HEK293 (cell line): Measurements from ENCODE around the gene HINT2.

ENCODE experiments used
- CTCF ChIA-PET: fragments of 350-600 bp; formaldehyde crosslinking; extraction: SDS; loops from one replicate; lab custom pipeline; 2021; ENCODE audit warnings: antibody characterized with exemption; lab: Yijun Ruan, JAX
- POLR2A ChIA-PET: fragments of 300-600 bp; formaldehyde crosslinking; extraction: SDS; loops from one replicate; lab custom pipeline; 2020; ENCODE audit warnings: antibody characterized with exemption, inconsistent platforms; lab: Yijun Ruan, JAX
- H3K27ac ChIP-seq: fragments of 200-500 bp; sonication (Bioruptor generic); 2 replicates; pipeline ENCODE4 v1.5.1; 2014; ENCODE audit warnings: low read depth, low read length, control low read depth, inconsistent platforms; ENCODE audit errors: extremely low read depth
- H3K36me3 ChIP-seq, 2 experiments: fragments of 200-500 bp in 1 of 2; sonication (Bioruptor generic) in 1 of 2; 1 replicate in 1 of 2; 2 replicates in 1 of 2; pipeline ENCODE4 v1.5.1; 2014 to 2017; ENCODE audit warnings: inconsistent platforms in 2 of 2, low read length in 2 of 2; ENCODE audit not compliant: control insufficient read depth in 2 of 2, insufficient read depth in 1 of 2
- H3K4me1 ChIP-seq: fragments of 200-500 bp; sonication (Bioruptor generic); 2 replicates; pipeline ENCODE4 v1.5.1; 2014; ENCODE audit warnings: mild to moderate bottlenecking, low read length, inconsistent platforms; ENCODE audit not compliant: control insufficient read depth, insufficient read depth
- H3K4me3 ChIP-seq: 2 replicates; pipeline ENCODE4 v1.5.1; 2011; ENCODE audit warnings: low read depth, mild to moderate bottlenecking, control low read depth, low read length, moderate library complexity
- H3K9me3 ChIP-seq: fragments of 200-500 bp; sonication (Bioruptor generic); 2 replicates; pipeline ENCODE4 v1.5.1; 2014; ENCODE audit warnings: low read depth, low read length, inconsistent platforms; ENCODE audit not compliant: control insufficient read depth, insufficient read depth
- BCL11A ChIP-seq: fragments of 450-650 bp; formaldehyde crosslinking; IDR thresholded peaks from 2 replicates; pipeline ENCODE4 v1.5.1; 2016; ENCODE audit warnings: low read depth, missing biosample characterization, missing genetic modification characterization
- FEZF1 ChIP-seq: fragments of 450-650 bp; formaldehyde crosslinking; IDR thresholded peaks from 2 replicates; pipeline ENCODE4 v1.5.1; 2016; ENCODE audit warnings: missing biosample characterization, missing genetic modification characterization
- HOXD13 ChIP-seq: sonication (generic); formaldehyde crosslinking; IDR thresholded peaks from 2 replicates; pipeline ENCODE4 v1.8.0; 2022; ENCODE audit warnings: missing genetic modification reagents, borderline replicate concordance
- KLF1 ChIP-seq: fragments of 450-650 bp; formaldehyde crosslinking; IDR thresholded peaks from 2 replicates; pipeline ENCODE4 v1.5.1; 2016; ENCODE audit warnings: missing biosample characterization, missing genetic modification characterization
- KLF10 ChIP-seq: fragments of 450-650 bp; IDR thresholded peaks from 2 replicates; pipeline ENCODE4 v1.5.1; 2018; ENCODE audit warnings: missing biosample characterization, mild to moderate bottlenecking, missing genetic modification characterization
- KLF16 ChIP-seq: fragments of 450-650 bp; formaldehyde crosslinking; IDR thresholded peaks from 2 replicates; pipeline ENCODE4 v1.5.1; 2017; ENCODE audit warnings: missing biosample characterization, missing genetic modification characterization
- OSR2 ChIP-seq: fragments of 450-650 bp; formaldehyde crosslinking; IDR thresholded peaks from 2 replicates; pipeline ENCODE4 v1.5.1; 2016; ENCODE audit warnings: missing biosample characterization, missing genetic modification characterization
- PRDM1 ChIP-seq: fragments of 450-650 bp; formaldehyde crosslinking; IDR thresholded peaks from 2 replicates; pipeline ENCODE4; 2016; ENCODE audit warnings: missing biosample characterization, missing genetic modification characterization
- RBAK ChIP-seq: fragments of 450-650 bp; formaldehyde crosslinking; IDR thresholded peaks from 2 replicates; pipeline ENCODE4 v1.5.1; 2016; ENCODE audit warnings: missing biosample characterization, missing genetic modification characterization
- ZBTB17 ChIP-seq: fragments of 450-650 bp; formaldehyde crosslinking; IDR thresholded peaks from 2 replicates; pipeline ENCODE4 v1.5.1; 2016; ENCODE audit warnings: missing biosample characterization, missing genetic modification characterization
- ZBTB20 ChIP-seq: fragments of 450-650 bp; formaldehyde crosslinking; IDR thresholded peaks from 2 replicates; pipeline ENCODE4 v1.5.1; 2016; ENCODE audit warnings: missing biosample characterization, missing genetic modification characterization
- ZBTB7A ChIP-seq: fragments of 450-650 bp; formaldehyde crosslinking; IDR thresholded peaks from 2 replicates; pipeline ENCODE4 v1.5.1; 2016; ENCODE audit warnings: low read depth, missing biosample characterization, missing genetic modification characterization
- ZNF10 ChIP-seq: fragments of 450-650 bp; formaldehyde crosslinking; IDR thresholded peaks from 2 replicates; pipeline ENCODE4 v1.5.1; 2017; ENCODE audit warnings: missing biosample characterization, missing genetic modification characterization
- ZNF155 ChIP-seq: fragments of 450-650 bp; formaldehyde crosslinking; IDR thresholded peaks from 2 replicates; pipeline ENCODE4 v1.5.1; 2016; ENCODE audit warnings: missing biosample characterization, missing genetic modification characterization
- ZNF202 ChIP-seq: fragments of 450-650 bp; formaldehyde crosslinking; IDR thresholded peaks from 2 replicates; pipeline ENCODE4 v1.5.1; 2016; ENCODE audit warnings: missing biosample characterization, missing genetic modification characterization, borderline replicate concordance
- ZNF214 ChIP-seq: fragments of 450-650 bp; formaldehyde crosslinking; IDR thresholded peaks from 2 replicates; pipeline ENCODE4 v1.5.1; 2017; ENCODE audit warnings: missing biosample characterization, mild to moderate bottlenecking, missing genetic modification characterization, borderline replicate concordance
- ZNF248 ChIP-seq: fragments of 450-650 bp; formaldehyde crosslinking; IDR thresholded peaks from 2 replicates; pipeline ENCODE4 v1.5.1; 2017; ENCODE audit warnings: missing biosample characterization, missing genetic modification characterization
- ZNF341 ChIP-seq: fragments of 450-650 bp; formaldehyde crosslinking; IDR thresholded peaks from 2 replicates; pipeline ENCODE4; 2016; ENCODE audit warnings: low read depth, missing biosample characterization, missing genetic modification characterization
- ZNF549 ChIP-seq: fragments of 450-650 bp; IDR thresholded peaks from 2 replicates; pipeline ENCODE4 v1.5.1; 2018; ENCODE audit warnings: missing biosample characterization, missing genetic modification characterization, mild to moderate bottlenecking, inconsistent platforms, moderate library complexity
- ZNF571 ChIP-seq: fragments of 450-650 bp; formaldehyde crosslinking; IDR thresholded peaks from 2 replicates; pipeline ENCODE4 v1.5.0; 2017; ENCODE audit warnings: missing biosample characterization, missing genetic modification characterization
- ZNF624 ChIP-seq: fragments of 450-650 bp; formaldehyde crosslinking; IDR thresholded peaks from 2 replicates; pipeline ENCODE4 v1.5.1; 2017; ENCODE audit warnings: missing biosample characterization, missing genetic modification characterization
- ZNF660 ChIP-seq: fragments of 450-650 bp; IDR thresholded peaks from 2 replicates; pipeline ENCODE4 v1.5.1; 2018; ENCODE audit warnings: missing biosample characterization, mild to moderate bottlenecking, missing genetic modification characterization
- ZNF701 ChIP-seq: fragments of 450-650 bp; formaldehyde crosslinking; IDR thresholded peaks from 2 replicates; pipeline ENCODE4 v1.5.1; 2016; ENCODE audit warnings: missing biosample characterization, missing genetic modification characterization
- ZNF76 ChIP-seq: fragments of 450-650 bp; formaldehyde crosslinking; IDR thresholded peaks from 2 replicates; pipeline ENCODE4; 2016; ENCODE audit warnings: low read depth, missing biosample characterization, missing genetic modification characterization, borderline replicate concordance
- ZNF768 ChIP-seq: fragments of 450-650 bp; formaldehyde crosslinking; IDR thresholded peaks from 2 replicates; pipeline ENCODE4 v1.5.1; 2018; ENCODE audit warnings: missing biosample characterization, mild to moderate bottlenecking, missing genetic modification characterization
- ZNF792 ChIP-seq: fragments of 450-650 bp; formaldehyde crosslinking; IDR thresholded peaks from 2 replicates; pipeline ENCODE4 v1.5.1; 2016; ENCODE audit warnings: missing biosample characterization, missing genetic modification characterization
- TF ChIP-seq, protein P1 (sequence below): fragments of 450-650 bp; formaldehyde crosslinking; IDR thresholded peaks from 2 replicates; pipeline ENCODE4 v1.5.1; 2017; ENCODE audit warnings: missing biosample characterization, missing genetic modification characterization
- TF ChIP-seq, protein P2 (sequence below): fragments of 450-650 bp; formaldehyde crosslinking; IDR thresholded peaks from 2 replicates; pipeline ENCODE4 v1.5.1; 2016; ENCODE audit warnings: missing biosample characterization, missing genetic modification characterization
- TF ChIP-seq, protein P3 (sequence below): IDR thresholded peaks from 2 replicates; pipeline ENCODE4 v1.6.1; 2011; ENCODE audit warnings: mild to moderate bottlenecking, low read depth, low read length, borderline replicate concordance
- TF ChIP-seq, protein P4 (sequence below): fragments of 450-650 bp; formaldehyde crosslinking; IDR thresholded peaks from 2 replicates; pipeline ENCODE4 v1.5.1; 2016; ENCODE audit warnings: missing biosample characterization, missing genetic modification characterization
- TF ChIP-seq, protein P5 (sequence below): fragments of 450-650 bp; formaldehyde crosslinking; IDR thresholded peaks from 2 replicates; pipeline ENCODE4 v1.5.1; 2016; ENCODE audit warnings: missing biosample characterization, missing genetic modification characterization

HINT2 gene

DNA sequence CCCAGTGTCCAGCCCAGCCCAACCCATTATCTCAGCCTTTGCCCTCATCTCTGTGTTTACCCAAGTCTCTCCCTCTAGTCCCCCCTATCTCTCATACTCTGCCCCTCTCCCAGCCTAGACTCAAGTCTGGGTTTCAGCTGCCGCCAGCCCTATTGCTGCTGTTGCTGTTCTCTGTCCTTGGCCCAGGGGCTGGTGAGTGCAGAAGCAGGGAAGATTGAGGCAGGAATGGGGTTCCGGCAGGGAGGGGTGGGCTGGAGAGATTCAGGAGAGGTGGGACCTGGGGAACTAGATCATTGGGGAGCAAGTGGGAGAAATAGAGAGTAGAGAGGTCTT is 14.9 kb upstream of the HINT2 start:
- Histone ChIP-seq H3K36me3 (peaks cover 0 to 4% of the 10 kb centered on the region in 2 experiments; a peak in 1 of 3 replicates), H3K4me1 (peaks cover 4% of the 10 kb centered on the region; the same call in 1 of the 2 replicates), H3K9me3 (no peaks in the 10 kb centered on the region), H3K27ac (peak overlapping the region; percentile 34; the same call in 1 of the 2 replicates), H3K4me3 (peak overlapping the region; percentile 59)
- POLR2A ChIA-PET: no interaction called here
- CTCF ChIA-PET: interaction anchor here (0.5 to 0.7 kb wide), 3 partner anchors 16 to 1069 kb away, joined by 3 to 5 read pairs (median 3); no protein-coding TSS in a partner anchor
- TF ChIP-seq, protein P1, sequence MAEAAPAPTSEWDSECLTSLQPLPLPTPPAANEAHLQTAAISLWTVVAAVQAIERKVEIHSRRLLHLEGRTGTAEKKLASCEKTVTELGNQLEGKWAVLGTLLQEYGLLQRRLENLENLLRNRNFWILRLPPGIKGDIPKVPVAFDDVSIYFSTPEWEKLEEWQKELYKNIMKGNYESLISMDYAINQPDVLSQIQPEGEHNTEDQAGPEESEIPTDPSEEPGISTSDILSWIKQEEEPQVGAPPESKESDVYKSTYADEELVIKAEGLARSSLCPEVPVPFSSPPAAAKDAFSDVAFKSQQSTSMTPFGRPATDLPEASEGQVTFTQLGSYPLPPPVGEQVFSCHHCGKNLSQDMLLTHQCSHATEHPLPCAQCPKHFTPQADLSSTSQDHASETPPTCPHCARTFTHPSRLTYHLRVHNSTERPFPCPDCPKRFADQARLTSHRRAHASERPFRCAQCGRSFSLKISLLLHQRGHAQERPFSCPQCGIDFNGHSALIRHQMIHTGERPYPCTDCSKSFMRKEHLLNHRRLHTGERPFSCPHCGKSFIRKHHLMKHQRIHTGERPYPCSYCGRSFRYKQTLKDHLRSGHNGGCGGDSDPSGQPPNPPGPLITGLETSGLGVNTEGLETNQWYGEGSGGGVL (tag by site-specific recombination): no peak; the same call in 1 of the 2 replicates
- TF ChIP-seq BCL11A (tag by site-specific recombination): no peak
- TF ChIP-seq PRDM1 (tag by site-specific recombination): no peak
- TF ChIP-seq ZNF571 (tag by site-specific recombination): no peak
- peak; percentile 27; the same call in 1 of the 2 replicates for TF ChIP-seq ZBTB17 (tag by site-specific recombination)
- TF ChIP-seq ZNF768 (tag by site-specific recombination): no peak
- TF ChIP-seq ZNF549: no peak
- no peak for TF ChIP-seq ZNF76 (tag by site-specific recombination)
- no peak for TF ChIP-seq ZNF214 (tag by site-specific recombination)
- TF ChIP-seq, protein P2, sequence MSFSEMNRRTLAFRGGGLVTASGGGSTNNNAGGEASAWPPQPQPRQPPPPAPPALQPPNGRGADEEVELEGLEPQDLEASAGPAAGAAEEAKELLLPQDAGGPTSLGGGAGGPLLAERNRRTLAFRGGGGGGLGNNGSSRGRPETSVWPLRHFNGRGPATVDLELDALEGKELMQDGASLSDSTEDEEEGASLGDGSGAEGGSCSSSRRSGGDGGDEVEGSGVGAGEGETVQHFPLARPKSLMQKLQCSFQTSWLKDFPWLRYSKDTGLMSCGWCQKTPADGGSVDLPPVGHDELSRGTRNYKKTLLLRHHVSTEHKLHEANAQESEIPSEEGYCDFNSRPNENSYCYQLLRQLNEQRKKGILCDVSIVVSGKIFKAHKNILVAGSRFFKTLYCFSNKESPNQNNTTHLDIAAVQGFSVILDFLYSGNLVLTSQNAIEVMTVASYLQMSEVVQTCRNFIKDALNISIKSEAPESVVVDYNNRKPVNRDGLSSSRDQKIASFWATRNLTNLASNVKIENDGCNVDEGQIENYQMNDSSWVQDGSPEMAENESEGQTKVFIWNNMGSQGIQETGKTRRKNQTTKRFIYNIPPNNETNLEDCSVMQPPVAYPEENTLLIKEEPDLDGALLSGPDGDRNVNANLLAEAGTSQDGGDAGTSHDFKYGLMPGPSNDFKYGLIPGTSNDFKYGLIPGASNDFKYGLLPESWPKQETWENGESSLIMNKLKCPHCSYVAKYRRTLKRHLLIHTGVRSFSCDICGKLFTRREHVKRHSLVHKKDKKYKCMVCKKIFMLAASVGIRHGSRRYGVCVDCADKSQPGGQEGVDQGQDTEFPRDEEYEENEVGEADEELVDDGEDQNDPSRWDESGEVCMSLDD (tag by site-specific recombination): no peak
- no peak for TF ChIP-seq ZNF624 (tag by site-specific recombination)
- no peak for TF ChIP-seq KLF1 (tag by site-specific recombination)
- TF ChIP-seq ZNF155 (tag by site-specific recombination): no peak
- TF ChIP-seq ZBTB7A (tag by site-specific recombination): no peak
- no peak for TF ChIP-seq KLF10 (tag by site-specific recombination)
- TF ChIP-seq ZNF341 (tag by site-specific recombination): peak; percentile 7; the same call in 1 of the 2 replicates
- no peak for TF ChIP-seq RBAK
- no peak for TF ChIP-seq KLF16 (tag by site-specific recombination)
- TF ChIP-seq ZBTB20 (tag by site-specific recombination): peak; percentile 49; the same call in 1 of the 2 replicates
- TF ChIP-seq, protein P3, sequence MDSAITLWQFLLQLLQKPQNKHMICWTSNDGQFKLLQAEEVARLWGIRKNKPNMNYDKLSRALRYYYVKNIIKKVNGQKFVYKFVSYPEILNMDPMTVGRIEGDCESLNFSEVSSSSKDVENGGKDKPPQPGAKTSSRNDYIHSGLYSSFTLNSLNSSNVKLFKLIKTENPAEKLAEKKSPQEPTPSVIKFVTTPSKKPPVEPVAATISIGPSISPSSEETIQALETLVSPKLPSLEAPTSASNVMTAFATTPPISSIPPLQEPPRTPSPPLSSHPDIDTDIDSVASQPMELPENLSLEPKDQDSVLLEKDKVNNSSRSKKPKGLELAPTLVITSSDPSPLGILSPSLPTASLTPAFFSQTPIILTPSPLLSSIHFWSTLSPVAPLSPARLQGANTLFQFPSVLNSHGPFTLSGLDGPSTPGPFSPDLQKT: no peak
- TF ChIP-seq ZNF701 (tag by site-specific recombination): no peak
- TF ChIP-seq ZNF202 (tag by site-specific recombination): no peak
- TF ChIP-seq ZNF10 (tag by site-specific recombination): no peak
- TF ChIP-seq ZNF248: no peak
- TF ChIP-seq, protein P4, sequence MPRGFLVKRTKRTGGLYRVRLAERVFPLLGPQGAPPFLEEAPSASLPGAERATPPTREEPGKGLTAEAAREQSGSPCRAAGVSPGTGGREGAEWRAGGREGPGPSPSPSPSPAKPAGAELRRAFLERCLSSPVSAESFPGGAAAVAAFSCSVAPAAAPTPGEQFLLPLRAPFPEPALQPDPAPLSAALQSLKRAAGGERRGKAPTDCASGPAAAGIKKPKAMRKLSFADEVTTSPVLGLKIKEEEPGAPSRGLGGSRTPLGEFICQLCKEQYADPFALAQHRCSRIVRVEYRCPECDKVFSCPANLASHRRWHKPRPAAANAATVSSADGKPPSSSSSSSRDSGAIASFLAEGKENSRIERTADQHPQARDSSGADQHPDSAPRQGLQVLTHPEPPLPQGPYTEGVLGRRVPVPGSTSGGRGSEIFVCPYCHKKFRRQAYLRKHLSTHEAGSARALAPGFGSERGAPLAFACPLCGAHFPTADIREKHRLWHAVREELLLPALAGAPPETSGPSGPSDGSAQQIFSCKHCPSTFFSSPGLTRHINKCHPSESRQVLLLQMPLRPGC (tag by site-specific recombination): no peak
- no peak for TF ChIP-seq ZNF660 (tag by site-specific recombination)
- TF ChIP-seq OSR2 (tag by site-specific recombination): no peak
- TF ChIP-seq ZNF792 (tag by site-specific recombination): no peak
- TF ChIP-seq FEZF1 (tag by site-specific recombination): no peak
- TF ChIP-seq HOXD13: no peak
- TF ChIP-seq, protein P5, sequence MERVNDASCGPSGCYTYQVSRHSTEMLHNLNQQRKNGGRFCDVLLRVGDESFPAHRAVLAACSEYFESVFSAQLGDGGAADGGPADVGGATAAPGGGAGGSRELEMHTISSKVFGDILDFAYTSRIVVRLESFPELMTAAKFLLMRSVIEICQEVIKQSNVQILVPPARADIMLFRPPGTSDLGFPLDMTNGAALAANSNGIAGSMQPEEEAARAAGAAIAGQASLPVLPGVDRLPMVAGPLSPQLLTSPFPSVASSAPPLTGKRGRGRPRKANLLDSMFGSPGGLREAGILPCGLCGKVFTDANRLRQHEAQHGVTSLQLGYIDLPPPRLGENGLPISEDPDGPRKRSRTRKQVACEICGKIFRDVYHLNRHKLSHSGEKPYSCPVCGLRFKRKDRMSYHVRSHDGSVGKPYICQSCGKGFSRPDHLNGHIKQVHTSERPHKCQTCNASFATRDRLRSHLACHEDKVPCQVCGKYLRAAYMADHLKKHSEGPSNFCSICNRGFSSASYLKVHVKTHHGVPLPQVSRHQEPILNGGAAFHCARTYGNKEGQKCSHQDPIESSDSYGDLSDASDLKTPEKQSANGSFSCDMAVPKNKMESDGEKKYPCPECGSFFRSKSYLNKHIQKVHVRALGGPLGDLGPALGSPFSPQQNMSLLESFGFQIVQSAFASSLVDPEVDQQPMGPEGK: peak; percentile 2; the same call in 1 of the 2 replicates
